Measurements from ENCODE around the gene C4orf33.
A peak's percentile ranks its signal among the peaks of the same experiment; 100 is the strongest.
"Not testable (repeated sequence)": the region's sequence is repeated elsewhere in the genome, so short reads cannot be mapped to it uniquely, and the experiment has no call there.

The C4orf33 gene

GRCh38 chr4:129109965-129110824 lies 14.2 kb downstream of the C4orf33 start:
- peaks cover 18% of the 10 kb centered on the region for H3K36me3 Mint-ChIP-seq
- no peak overlapping the region for H3K4me3 Mint-ChIP-seq
- H3K4me1 Mint-ChIP-seq, result no peaks in the 10 kb centered on the region
- no peaks in the 10 kb centered on the region for H3K9me3 Mint-ChIP-seq
- H3K27me3 Mint-ChIP-seq, result no peaks in the 10 kb centered on the region
- no peak for ATAC-seq
- H3K27ac Mint-ChIP-seq, result no peak overlapping the region

- peaks cover 18% of the 10 kb centered on the region for H3K36me3 Mint-ChIP-seq
- H3K27me3 Mint-ChIP-seq, result no peaks in the 10 kb centered on the region
- H3K27ac Mint-ChIP-seq, result no peak overlapping the region
- H3K4me1 Mint-ChIP-seq, result no peaks in the 10 kb centered on the region
- no peak for ATAC-seq
- no peak overlapping the region for H3K4me3 Mint-ChIP-seq
- no peaks in the 10 kb centered on the region for H3K9me3 Mint-ChIP-seq
Measured at GRCh38 chr4:129110931-129111330, 15.0 kb downstream of the C4orf33 start.

GRCh38 chr4:129111919-129112318 lies 16.0 kb downstream of the C4orf33 start:
- no peaks in the 10 kb centered on the region for H3K4me1 Mint-ChIP-seq
- no peak for ATAC-seq
- no peak overlapping the region for H3K4me3 Mint-ChIP-seq
- peaks cover 18% of the 10 kb centered on the region for H3K36me3 Mint-ChIP-seq
- H3K9me3 Mint-ChIP-seq, result no peaks in the 10 kb centered on the region
- no peaks in the 10 kb centered on the region for H3K27me3 Mint-ChIP-seq
- H3K27ac Mint-ChIP-seq, result no peak overlapping the region

- H3K36me3 Mint-ChIP-seq, result peaks cover 18% of the 10 kb centered on the region
- no peak overlapping the region for H3K4me3 Mint-ChIP-seq
- no peaks in the 10 kb centered on the region for H3K27me3 Mint-ChIP-seq
- H3K27ac Mint-ChIP-seq, result no peak overlapping the region
- no peaks in the 10 kb centered on the region for H3K4me1 Mint-ChIP-seq
- ATAC-seq, result no peak
- H3K9me3 Mint-ChIP-seq, result no peaks in the 10 kb centered on the region
Measured at GRCh38 chr4:129113434-129113833, 17.5 kb downstream of the C4orf33 start.

- no peaks in the 10 kb centered on the region for H3K27me3 Mint-ChIP-seq
- no peaks in the 10 kb centered on the region for H3K9me3 Mint-ChIP-seq
- H3K27ac Mint-ChIP-seq, result no peak overlapping the region
- no peaks in the 10 kb centered on the region for H3K4me1 Mint-ChIP-seq
- H3K36me3 Mint-ChIP-seq, result peaks cover 17% of the 10 kb centered on the region
- H3K4me3 Mint-ChIP-seq, result no peak overlapping the region
- no peak for ATAC-seq
Measured at GRCh38 chr4:129113919-129114318, 18.0 kb downstream of the C4orf33 start.

- H3K27ac Mint-ChIP-seq, result no peak overlapping the region
- no peaks in the 10 kb centered on the region for H3K36me3 Mint-ChIP-seq
- no peaks in the 10 kb centered on the region for H3K9me3 Mint-ChIP-seq
- H3K27me3 Mint-ChIP-seq, result no peaks in the 10 kb centered on the region
- ATAC-seq, result no peak
- no peaks in the 10 kb centered on the region for H3K4me1 Mint-ChIP-seq
- H3K4me3 Mint-ChIP-seq, result no peak overlapping the region
Measured at GRCh38 chr4:129117705-129118104, 21.8 kb downstream of the C4orf33 start.

GRCh38 chr4:129126614-129127013 lies 30.7 kb downstream of the C4orf33 start:
- H3K4me1 Mint-ChIP-seq, ATAC-seq, H3K4me3 Mint-ChIP-seq, H3K9me3 Mint-ChIP-seq, H3K27ac Mint-ChIP-seq, H3K27me3 Mint-ChIP-seq: not testable (repeated sequence)
- peaks cover 19% of the 10 kb centered on the region for H3K36me3 Mint-ChIP-seq

- ATAC-seq, result no peak
- H3K4me1 Mint-ChIP-seq, result no peaks in the 10 kb centered on the region
- peaks cover 3% of the 10 kb centered on the region for H3K9me3 Mint-ChIP-seq
- H3K27me3 Mint-ChIP-seq, result no peaks in the 10 kb centered on the region
- H3K36me3 Mint-ChIP-seq, result peaks cover 10% of the 10 kb centered on the region
- no peak overlapping the region for H3K27ac Mint-ChIP-seq
- no peak overlapping the region for H3K4me3 Mint-ChIP-seq
Measured at GRCh38 chr4:129129143-129129542, 33.2 kb downstream of the C4orf33 start.

- no peak overlapping the region for H3K4me3 Mint-ChIP-seq
- no peaks in the 10 kb centered on the region for H3K9me3 Mint-ChIP-seq
Measured at GRCh38 chr4:129131343-129131742, 35.4 kb downstream of the C4orf33 start.

GRCh38 chr4:129136433-129136832 lies 40.5 kb downstream of the C4orf33 start:
- Mint-ChIP-seq H3K27ac (no peak overlapping the region), H3K4me3 (no peak overlapping the region), H3K4me1 (no peaks in the 10 kb centered on the region), H3K27me3 (no peaks in the 10 kb centered on the region), H3K36me3 (no peaks in the 10 kb centered on the region), H3K9me3 (no peaks in the 10 kb centered on the region)
- peak; percentile 35 for ATAC-seq

More at GRCh38 chr4:129131343-129131742, 35.4 kb downstream of the C4orf33 start:
- H3K27ac Mint-ChIP-seq, result no peak overlapping the region
- H3K36me3 Mint-ChIP-seq, result no peaks in the 10 kb centered on the region
- H3K27me3 Mint-ChIP-seq, result no peaks in the 10 kb centered on the region
- ATAC-seq, result no peak
- H3K4me1 Mint-ChIP-seq, result no peaks in the 10 kb centered on the region

GRCh38 chr4:129138810-129139496 lies 43.0 kb downstream of the C4orf33 start:
- H3K4me3 Mint-ChIP-seq, result no peak overlapping the region
- no peaks in the 10 kb centered on the region for H3K9me3 Mint-ChIP-seq
- ATAC-seq, result no peak
- H3K36me3 Mint-ChIP-seq, result no peaks in the 10 kb centered on the region
- H3K27me3 Mint-ChIP-seq, result no peaks in the 10 kb centered on the region
- H3K4me1 Mint-ChIP-seq, result no peaks in the 10 kb centered on the region
- H3K27ac Mint-ChIP-seq, result no peak overlapping the region

- H3K27me3 Mint-ChIP-seq, result no peaks in the 10 kb centered on the region
- H3K4me3 Mint-ChIP-seq, result no peak overlapping the region
- no peaks in the 10 kb centered on the region for H3K9me3 Mint-ChIP-seq
- no peak for ATAC-seq
- H3K4me1 Mint-ChIP-seq, result no peaks in the 10 kb centered on the region
- H3K27ac Mint-ChIP-seq, result no peak overlapping the region
- H3K36me3 Mint-ChIP-seq, result no peaks in the 10 kb centered on the region
Measured at GRCh38 chr4:129140521-129140920, 44.6 kb downstream of the C4orf33 start.

- Mint-ChIP-seq H3K27me3 (peaks cover 8% of the 10 kb centered on the region), H3K27ac (no peak overlapping the region), H3K4me3 (no peak overlapping the region), H3K9me3 (no peaks in the 10 kb centered on the region), H3K36me3 (no peaks in the 10 kb centered on the region), H3K4me1 (no peaks in the 10 kb centered on the region)
- no peak for ATAC-seq
Measured at GRCh38 chr4:129143359-129143758, 47.4 kb downstream of the C4orf33 start.

GRCh38 chr4:129144755-129145206 lies 48.8 kb downstream of the C4orf33 start:
- H3K4me3 Mint-ChIP-seq, result no peak overlapping the region
- H3K9me3 Mint-ChIP-seq, result no peaks in the 10 kb centered on the region
- peaks cover 9% of the 10 kb centered on the region for H3K27me3 Mint-ChIP-seq
- no peaks in the 10 kb centered on the region for H3K36me3 Mint-ChIP-seq
- H3K27ac Mint-ChIP-seq, result no peak overlapping the region
- no peak for ATAC-seq
- no peaks in the 10 kb centered on the region for H3K4me1 Mint-ChIP-seq

GRCh38 chr4:129145222-129145730 lies 49.3 kb downstream of the C4orf33 start:
- H3K4me1 Mint-ChIP-seq, result no peaks in the 10 kb centered on the region
- H3K27ac Mint-ChIP-seq, result no peak overlapping the region
- ATAC-seq, result no peak
- H3K27me3 Mint-ChIP-seq, result peaks cover 9% of the 10 kb centered on the region
- H3K4me3 Mint-ChIP-seq, result no peak overlapping the region
- H3K9me3 Mint-ChIP-seq, result no peaks in the 10 kb centered on the region
- H3K36me3 Mint-ChIP-seq, result no peaks in the 10 kb centered on the region

- no peaks in the 10 kb centered on the region for H3K36me3 Mint-ChIP-seq
- ATAC-seq, result no peak
- no peaks in the 10 kb centered on the region for H3K9me3 Mint-ChIP-seq
- H3K27me3 Mint-ChIP-seq, result peaks cover 9% of the 10 kb centered on the region
- H3K27ac Mint-ChIP-seq, result no peak overlapping the region
- H3K4me3 Mint-ChIP-seq, result no peak overlapping the region
- no peaks in the 10 kb centered on the region for H3K4me1 Mint-ChIP-seq
Measured at GRCh38 chr4:129146639-129147038, 50.7 kb downstream of the C4orf33 start.
